ENCODE results near the gene PUS7.
"Not testable (repeated sequence)": the region's sequence is repeated elsewhere in the genome, so short reads cannot be mapped to it uniquely, and the experiment has no call there.

The PUS7 gene

DNA sequence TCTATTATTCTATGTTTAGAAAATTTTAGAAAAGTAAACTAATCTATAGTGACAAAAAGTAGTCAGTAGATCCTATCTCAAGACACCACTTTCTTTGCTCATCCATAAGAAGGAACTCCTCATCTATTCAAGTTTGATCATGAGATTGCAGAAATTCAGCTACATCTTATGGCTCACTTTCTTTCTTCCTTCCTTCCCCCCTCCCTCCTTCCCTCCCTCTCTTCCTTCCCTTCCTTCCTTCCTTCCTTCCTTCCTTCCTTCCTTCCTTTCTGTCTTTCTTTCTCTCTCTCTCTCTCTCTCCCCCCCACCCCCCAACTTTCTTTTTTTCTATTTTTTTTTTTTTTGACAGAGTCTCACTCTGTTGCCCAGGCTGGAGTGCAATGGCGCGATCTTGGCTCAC is 98.1 kb downstream of the PUS7 start:
- Histone ChIP-seq H3K27me3 (replicated peaks; ENCODE audit: insufficient read depth, low read length) (no peaks in the 10 kb centered on the region), H2AFZ (ENCODE audit: low read length) (no peak overlapping the region), H3K9ac (ENCODE audit: low read length) (no peak overlapping the region), H3K36me3 (replicated peaks; ENCODE audit: insufficient read depth, low read length) (no peaks in the 10 kb centered on the region), H3K9me2 (replicated peaks; ENCODE audit: insufficient read depth, low read length) (no peaks in the 10 kb centered on the region), H3K27ac (ENCODE audit: low read length) (no peak overlapping the region), H4K20me1 (ENCODE audit: insufficient read depth, low read length) (no peaks in the 10 kb centered on the region), H3K4me2 (ENCODE audit: low read depth, low read length) (no peak overlapping the region), H3K4me3 (ENCODE audit: low read length) (no peak overlapping the region), H3F3A (ENCODE audit: insufficient read depth, low read length) (no peaks in the 10 kb centered on the region), H3K9me3 (replicated peaks; ENCODE audit: insufficient read depth, low read length) (no peaks in the 10 kb centered on the region), H3K79me2 (ENCODE audit: low read length) (no peaks in the 10 kb centered on the region), H3K4me1 (ENCODE audit: low read length) (no peaks in the 10 kb centered on the region)
- TF ChIP-seq EZH2phosphoT487 (IDR thresholded peaks at IDR 0.05; ENCODE audit: low read length): no peak
- no peak for DNase-seq

DNA sequence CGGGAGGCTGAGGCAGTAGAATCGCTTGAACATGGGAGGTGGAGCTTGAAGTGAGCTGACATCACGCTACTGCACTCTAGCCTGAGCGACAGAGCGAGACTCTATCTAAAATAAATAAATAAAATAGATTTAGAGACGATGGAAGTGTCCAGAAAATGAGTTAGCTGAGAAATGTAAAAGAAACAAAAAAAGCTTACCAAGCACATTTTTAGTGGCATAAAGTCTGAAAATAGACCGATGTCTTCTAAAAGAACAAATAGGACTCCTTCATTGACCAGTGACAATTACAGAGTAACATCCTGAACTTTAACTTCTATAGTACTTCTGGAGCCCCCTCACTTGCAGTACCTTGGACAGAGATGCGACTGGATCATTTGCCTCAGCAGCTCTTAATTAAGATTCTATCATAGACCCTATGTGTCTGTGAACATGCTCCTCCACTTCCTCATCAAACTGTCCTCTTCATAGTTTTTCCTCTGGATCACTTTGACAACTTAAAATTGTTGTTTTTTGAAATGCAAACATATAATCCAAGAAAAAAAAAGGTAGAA is 108.1 kb downstream of the PUS7 start:
- Histone ChIP-seq H3K79me2 (ENCODE audit: low read length) (no peaks in the 10 kb centered on the region), H3K4me2 (ENCODE audit: low read depth, low read length) (no peak overlapping the region), H3K9me3 (replicated peaks; ENCODE audit: insufficient read depth, low read length) (no peaks in the 10 kb centered on the region), H2AFZ (ENCODE audit: low read length) (no peak overlapping the region), H4K20me1 (ENCODE audit: insufficient read depth, low read length) (no peaks in the 10 kb centered on the region), H3K36me3 (replicated peaks; ENCODE audit: insufficient read depth, low read length) (no peaks in the 10 kb centered on the region), H3F3A (ENCODE audit: insufficient read depth, low read length) (no peaks in the 10 kb centered on the region), H3K27me3 (replicated peaks; ENCODE audit: insufficient read depth, low read length) (no peaks in the 10 kb centered on the region), H3K27ac (ENCODE audit: low read length) (no peak overlapping the region), H3K4me1 (ENCODE audit: low read length) (no peaks in the 10 kb centered on the region), H3K9ac (ENCODE audit: low read length) (no peak overlapping the region), H3K9me2 (replicated peaks; ENCODE audit: insufficient read depth, low read length) (no peaks in the 10 kb centered on the region), H3K4me3 (ENCODE audit: low read length) (no peak overlapping the region)
- DNase-seq: no peak
- TF ChIP-seq EZH2phosphoT487 (IDR thresholded peaks at IDR 0.05; ENCODE audit: low read length) (no peak), EZH2 (optimal IDR thresholded peaks at IDR 0.05; ENCODE audit: low read depth, low read length) (no peak), CTCF (IDR thresholded peaks at IDR 0.05; ENCODE audit: low read length) (no peak)

- H3K27ac ChIP-seq (ENCODE audit: low read length); H3K27me3 ChIP-seq (replicated peaks; ENCODE audit: insufficient read depth, low read length); H3K4me3 ChIP-seq (ENCODE audit: low read length); H3K36me3 ChIP-seq (replicated peaks; ENCODE audit: insufficient read depth, low read length); H3K79me2 ChIP-seq (ENCODE audit: low read length); H3K9ac ChIP-seq (ENCODE audit: low read length); H3K4me1 ChIP-seq (ENCODE audit: low read length); H3K9me2 ChIP-seq (replicated peaks; ENCODE audit: insufficient read depth, low read length); H3F3A ChIP-seq (ENCODE audit: insufficient read depth, low read length); H3K4me2 ChIP-seq (ENCODE audit: low read depth, low read length); H2AFZ ChIP-seq (ENCODE audit: low read length); DNase-seq; H3K9me3 ChIP-seq (replicated peaks; ENCODE audit: insufficient read depth, low read length); H4K20me1 ChIP-seq (ENCODE audit: insufficient read depth, low read length): not testable (repeated sequence)
Observed at GRCh38 chr7:105410774-105411173, 111.3 kb downstream of the PUS7 start.

DNA sequence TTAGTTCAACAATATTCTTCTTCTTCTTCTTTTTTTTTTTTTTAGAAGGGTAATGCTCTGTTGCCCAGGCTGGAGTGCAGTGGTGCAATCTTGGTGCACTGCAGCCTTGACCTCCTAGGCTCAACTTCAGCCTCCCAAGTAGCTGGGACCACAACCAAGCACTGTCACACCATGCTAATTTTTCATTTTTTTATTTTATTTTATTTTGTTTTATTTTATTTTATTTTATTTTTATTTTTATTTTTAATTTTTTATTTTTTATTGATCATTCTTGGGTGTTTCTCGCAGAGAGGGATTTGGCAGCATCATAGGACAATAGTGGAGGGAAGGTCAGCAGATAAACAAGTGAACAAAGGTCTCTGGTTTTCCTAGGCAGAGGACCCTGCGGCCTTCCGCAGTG is 112.3 kb downstream of the PUS7 start:
- H3K9me3 ChIP-seq (replicated peaks; ENCODE audit: insufficient read depth, low read length); H2AFZ ChIP-seq (ENCODE audit: low read length); H3F3A ChIP-seq (ENCODE audit: insufficient read depth, low read length); DNase-seq; H3K4me1 ChIP-seq (ENCODE audit: low read length); H3K4me3 ChIP-seq (ENCODE audit: low read length); H3K9me2 ChIP-seq (replicated peaks; ENCODE audit: insufficient read depth, low read length); H3K4me2 ChIP-seq (ENCODE audit: low read depth, low read length); H3K36me3 ChIP-seq (replicated peaks; ENCODE audit: insufficient read depth, low read length); H3K79me2 ChIP-seq (ENCODE audit: low read length); H3K27ac ChIP-seq (ENCODE audit: low read length); H3K27me3 ChIP-seq (replicated peaks; ENCODE audit: insufficient read depth, low read length); H4K20me1 ChIP-seq (ENCODE audit: insufficient read depth, low read length); H3K9ac ChIP-seq (ENCODE audit: low read length): not testable (repeated sequence)

GRCh38 chr7:105408791-105409410 is 113.2 kb downstream of the PUS7 start:
- DNase-seq: no peak
- no peaks in the 10 kb centered on the region for H3K36me3 ChIP-seq (replicated peaks; ENCODE audit: insufficient read depth, low read length)
- H3F3A ChIP-seq (ENCODE audit: insufficient read depth, low read length): no peaks in the 10 kb centered on the region
- no peak overlapping the region for H3K4me2 ChIP-seq (ENCODE audit: low read depth, low read length)
- H3K27ac ChIP-seq (ENCODE audit: low read length): no peak overlapping the region
- H3K9me3 ChIP-seq (replicated peaks; ENCODE audit: insufficient read depth, low read length): no peaks in the 10 kb centered on the region
- H3K27me3 ChIP-seq (replicated peaks; ENCODE audit: insufficient read depth, low read length): no peaks in the 10 kb centered on the region
- no peak overlapping the region for H2AFZ ChIP-seq (ENCODE audit: low read length)
- H3K4me3 ChIP-seq (ENCODE audit: low read length): no peak overlapping the region
- no peaks in the 10 kb centered on the region for H4K20me1 ChIP-seq (ENCODE audit: insufficient read depth, low read length)
- TF ChIP-seq CTCF (IDR thresholded peaks at IDR 0.05; ENCODE audit: low read length) (no peak), EZH2phosphoT487 (IDR thresholded peaks at IDR 0.05; ENCODE audit: low read length) (no peak), EZH2 (optimal IDR thresholded peaks at IDR 0.05; ENCODE audit: low read depth, low read length) (no peak)
- H3K9me2 ChIP-seq (replicated peaks; ENCODE audit: insufficient read depth, low read length): no peaks in the 10 kb centered on the region
- H3K9ac ChIP-seq (ENCODE audit: low read length): no peak overlapping the region
- H3K4me1 ChIP-seq (ENCODE audit: low read length): no peaks in the 10 kb centered on the region
- no peaks in the 10 kb centered on the region for H3K79me2 ChIP-seq (ENCODE audit: low read length)

Data from MM.1S (cell line).